ENCODE measurements around the gene KDM3B.
A peak's percentile ranks its signal among the peaks of the same experiment; 100 is the strongest.
"Not testable (repeated sequence)": the region's sequence is repeated elsewhere in the genome, so short reads cannot be mapped to it uniquely, and the experiment has no call there.

KDM3B gene

DNA sequence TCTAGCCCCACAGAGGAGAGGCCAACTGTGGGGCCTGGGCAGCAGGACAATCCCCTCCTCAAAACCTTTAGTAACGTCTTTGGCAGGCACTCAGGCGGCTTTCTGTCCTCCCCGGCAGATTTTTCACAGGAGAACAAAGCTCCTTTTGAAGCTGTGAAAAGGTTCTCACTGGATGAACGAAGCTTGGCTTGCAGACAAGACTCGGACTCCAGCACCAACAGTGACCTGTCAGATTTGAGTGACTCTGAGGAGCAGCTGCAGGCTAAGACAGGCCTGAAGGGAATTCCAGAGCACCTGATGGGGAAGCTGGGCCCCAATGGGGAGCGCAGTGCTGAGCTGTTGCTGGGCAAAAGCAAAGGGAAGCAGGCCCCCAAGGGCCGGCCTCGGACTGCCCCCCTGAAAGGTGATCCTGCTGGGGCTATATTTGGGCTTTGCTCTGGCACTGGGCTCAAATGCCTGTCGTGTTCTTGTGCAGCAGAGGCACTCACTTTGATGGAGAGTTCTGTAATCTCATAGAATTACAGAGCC, 39.4 kb downstream of the KDM3B start:
- Mint-ChIP-seq H3K4me1 (no peaks in the 10 kb centered on the region), H3K27me3 (no peaks in the 10 kb centered on the region), H3K36me3 (peaks cover 40 to 54% of the 10 kb centered on the region in 2 donors), H3K27ac (no peak overlapping the region), H3K9me3 (no peaks in the 10 kb centered on the region), H3K4me3 (no peak overlapping the region)
- no peak for ATAC-seq (replicated peaks)
- no peak for DNase-seq

DNA sequence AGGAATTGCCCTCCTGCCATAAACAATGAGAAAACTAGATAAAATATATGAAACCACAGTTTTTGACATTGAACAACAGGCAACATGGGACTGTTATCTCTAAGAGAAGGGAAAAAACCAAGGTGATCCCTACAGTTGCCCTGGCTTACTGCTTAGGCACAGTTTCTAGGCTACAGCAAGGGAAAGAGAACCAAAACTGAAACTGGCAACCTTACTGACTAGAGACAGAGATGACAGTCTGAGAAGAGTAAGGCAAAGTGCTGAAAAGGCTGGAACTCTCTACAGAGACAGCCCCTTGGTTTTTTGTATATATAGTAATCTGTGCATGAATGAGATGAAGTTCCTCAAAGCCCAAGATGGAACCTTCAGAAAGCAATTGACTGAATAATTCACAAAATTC, 50.2 kb downstream of the KDM3B start:
- peak overlapping the region; percentile 80 for H3K27ac Mint-ChIP-seq
- peaks cover 42 to 63% of the 10 kb centered on the region in 2 donors for H3K36me3 Mint-ChIP-seq
- H3K4me1 Mint-ChIP-seq, result peaks cover 8 to 22% of the 10 kb centered on the region in 2 donors
- no peaks in the 10 kb centered on the region for H3K27me3 Mint-ChIP-seq
- H3K4me3 Mint-ChIP-seq, result no peak overlapping the region
- ATAC-seq (replicated peaks) (peak; percentile 74 to 82), DNase-seq (no peak)
- H3K9me3 Mint-ChIP-seq, result peaks cover 0 to 4% of the 10 kb centered on the region in 2 donors

GRCh38 chr5:138408023-138408422, 55.5 kb downstream of the KDM3B start:
- Mint-ChIP-seq H3K27ac (peak overlapping the region; percentile 56), H3K27me3 (no peaks in the 10 kb centered on the region), H3K4me1 (peaks cover 5 to 13% of the 10 kb centered on the region in 2 donors), H3K4me3 (no peak overlapping the region), H3K36me3 (peaks cover 34 to 63% of the 10 kb centered on the region in 2 donors), H3K9me3 (peaks cover 0 to 10% of the 10 kb centered on the region in 2 donors)
- DNase-seq, result peak; percentile 29
- ATAC-seq (replicated peaks), result peak; percentile 63 to 85

DNA sequence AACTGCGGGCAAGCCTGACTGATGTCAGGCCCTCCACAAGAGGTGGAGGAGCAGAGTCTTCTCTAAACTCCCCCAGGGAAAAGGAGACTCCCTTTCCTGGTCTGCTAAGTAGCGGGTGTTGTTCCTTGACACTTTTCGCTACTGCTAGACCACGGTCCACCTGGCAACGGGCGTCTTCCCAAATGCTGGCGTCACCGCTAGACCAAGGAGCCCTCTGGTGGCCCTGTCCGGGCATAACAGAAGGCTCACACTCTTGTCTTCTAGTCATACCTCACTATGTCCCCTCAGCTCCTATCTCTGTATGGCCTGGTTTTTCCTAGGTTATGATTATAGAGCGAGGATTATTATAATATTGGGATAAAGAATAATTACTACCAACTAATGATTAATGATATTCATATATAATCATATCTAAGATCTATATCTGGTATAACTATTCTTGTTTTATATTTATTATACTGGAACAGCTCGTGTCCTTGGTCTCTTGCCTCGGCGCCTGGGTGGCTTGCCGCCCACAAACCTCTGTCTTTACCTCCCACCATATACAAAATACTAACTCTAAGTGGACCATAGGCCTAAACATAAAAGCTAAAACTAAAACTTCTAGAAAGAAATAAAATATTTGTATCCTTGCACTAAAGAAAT, 58.6 kb downstream of the KDM3B start:
- H3K27me3 Mint-ChIP-seq; H3K27ac Mint-ChIP-seq; ATAC-seq (replicated peaks); H3K4me3 Mint-ChIP-seq: not testable (repeated sequence)
- H3K9me3 Mint-ChIP-seq, result peaks cover 0 to 10% of the 10 kb centered on the region in 2 donors
- peak; percentile 8 for DNase-seq
- H3K4me1 Mint-ChIP-seq, result peaks cover 5 to 13% of the 10 kb centered on the region in 2 donors
- H3K36me3 Mint-ChIP-seq, result peaks cover 35 to 48% of the 10 kb centered on the region in 2 donors

DNA sequence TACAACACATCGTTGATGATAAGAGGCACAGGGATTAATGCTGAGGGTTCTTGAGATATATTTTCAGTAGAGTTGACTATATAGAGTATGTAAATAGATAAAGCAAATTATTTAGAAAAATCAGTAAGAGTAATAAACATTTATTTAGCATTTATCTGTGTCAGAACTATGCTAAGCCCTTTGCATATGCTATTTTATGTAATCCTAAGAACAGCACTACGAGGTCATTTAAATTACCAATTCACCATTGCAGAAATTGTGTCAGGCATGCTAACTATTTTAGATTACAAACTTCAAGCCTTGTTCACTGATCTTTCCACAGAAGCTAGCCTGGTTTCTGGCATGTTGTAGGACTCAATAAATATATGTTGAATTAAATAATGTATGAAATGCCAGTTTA, 66.0 kb downstream of the KDM3B start:
- H3K27me3 Mint-ChIP-seq, result no peaks in the 10 kb centered on the region
- peaks cover 20 to 40% of the 10 kb centered on the region in 2 donors for H3K36me3 Mint-ChIP-seq

GRCh38 chr5:138425079-138425478, 72.6 kb downstream of the KDM3B start:
- peaks cover 26 to 52% of the 10 kb centered on the region in 2 donors for H3K36me3 Mint-ChIP-seq
- ATAC-seq (replicated peaks), result no peak
- H3K4me3 Mint-ChIP-seq, result no peak overlapping the region
- H3K4me1 Mint-ChIP-seq, result no peaks in the 10 kb centered on the region
- H3K27me3 Mint-ChIP-seq, result no peaks in the 10 kb centered on the region
- no peaks in the 10 kb centered on the region for H3K9me3 Mint-ChIP-seq
- no peak for DNase-seq
- no peak overlapping the region for H3K27ac Mint-ChIP-seq

More for the DNA sequence above, 66.0 kb downstream of the KDM3B start:
- H3K27ac Mint-ChIP-seq, result no peak overlapping the region
- H3K4me1 Mint-ChIP-seq, result no peaks in the 10 kb centered on the region
- no peak overlapping the region for H3K4me3 Mint-ChIP-seq
- no peak for DNase-seq
- H3K9me3 Mint-ChIP-seq, result no peaks in the 10 kb centered on the region
- ATAC-seq (replicated peaks), result no peak

DNA sequence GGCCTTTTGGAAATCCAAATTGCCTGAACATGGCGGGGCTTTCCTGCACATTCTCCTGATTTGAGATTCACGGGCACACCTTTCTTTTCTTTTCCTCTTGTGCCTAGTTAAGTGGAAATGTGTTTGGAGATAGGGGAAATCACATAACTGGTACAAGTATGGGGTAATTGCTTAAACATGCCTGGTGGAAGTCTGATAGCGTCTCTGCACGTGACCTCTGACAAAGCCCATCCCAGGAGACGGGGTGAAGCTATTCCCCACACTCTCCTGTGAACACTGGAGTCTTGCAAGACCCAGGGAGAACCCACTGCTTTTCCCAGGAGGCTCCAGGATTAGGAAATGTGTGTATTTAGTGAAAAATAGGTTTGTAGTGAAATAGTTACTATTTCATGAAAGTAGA, 83.5 kb downstream of the KDM3B start:
- Mint-ChIP-seq H3K36me3 (peaks cover 14 to 48% of the 10 kb centered on the region in 2 donors), H3K9me3 (no peaks in the 10 kb centered on the region), H3K4me3 (no peak overlapping the region), H3K27me3 (peaks cover 0 to 5% of the 10 kb centered on the region in 2 donors), H3K27ac (no peak overlapping the region), H3K4me1 (peaks cover 11 to 32% of the 10 kb centered on the region in 2 donors)
- ATAC-seq (replicated peaks) (no peak), DNase-seq (no peak)

GRCh38 chr5:138438003-138438723, 85.7 kb downstream of the KDM3B start:
- peak overlapping the region; percentile 85 to 88 for H3K4me3 Mint-ChIP-seq
- H3K9me3 Mint-ChIP-seq, result no peaks in the 10 kb centered on the region
- DNase-seq, result no peak
- no peak for ATAC-seq (replicated peaks)
- peaks cover 11 to 32% of the 10 kb centered on the region in 2 donors for H3K4me1 Mint-ChIP-seq
- peaks cover 11 to 34% of the 10 kb centered on the region in 2 donors for H3K36me3 Mint-ChIP-seq
- peak overlapping the region; percentile 72 for H3K27ac Mint-ChIP-seq
- H3K27me3 Mint-ChIP-seq, result peaks cover 0 to 5% of the 10 kb centered on the region in 2 donors

GRCh38 chr5:138438724-138439476, 86.4 kb downstream of the KDM3B start, which contains the start of gene REEP2:
Gene REEP2 (plus strand): TSS chr5:138439057. CDS start chr5:138439209, 152 bp downstream.
- peak; percentile 87 to 91 for ATAC-seq (replicated peaks)
- H3K27me3 Mint-ChIP-seq, result peaks cover 0 to 5% of the 10 kb centered on the region in 2 donors
- peaks cover 11 to 28% of the 10 kb centered on the region in 2 donors for H3K36me3 Mint-ChIP-seq
- peak; percentile 55 for DNase-seq
- H3K9me3 Mint-ChIP-seq, result no peaks in the 10 kb centered on the region
- peak within 1 kb of the TSS; percentile 72 for H3K27ac Mint-ChIP-seq
- H3K4me3 Mint-ChIP-seq, result peak within 1 kb of the TSS; percentile 85 to 88
- H3K4me1 Mint-ChIP-seq, result peaks cover 11 to 32% of the 10 kb centered on the region in 2 donors

- H3K27me3 Mint-ChIP-seq, result peaks cover 0 to 5% of the 10 kb centered on the region in 2 donors
- peaks cover 10 to 24% of the 10 kb centered on the region in 2 donors for H3K36me3 Mint-ChIP-seq
- ATAC-seq (replicated peaks) (peak in 1 of 2 donors; percentile 3), DNase-seq (no peak)
- no peaks in the 10 kb centered on the region for H3K9me3 Mint-ChIP-seq
- H3K4me3 Mint-ChIP-seq, result peak overlapping the region; percentile 85 to 88
- H3K27ac Mint-ChIP-seq, result peak overlapping the region; percentile 7
- peaks cover 11 to 32% of the 10 kb centered on the region in 2 donors for H3K4me1 Mint-ChIP-seq
Measured at GRCh38 chr5:138439477-138440158, 87.1 kb downstream of the KDM3B start.

- peaks cover 4 to 16% of the 10 kb centered on the region in 2 donors for H3K36me3 Mint-ChIP-seq
- peaks cover 11 to 32% of the 10 kb centered on the region in 2 donors for H3K4me1 Mint-ChIP-seq
- H3K4me3 Mint-ChIP-seq, result peak overlapping the region; percentile 58 to 65
- H3K27ac Mint-ChIP-seq, result no peak overlapping the region
- no peaks in the 10 kb centered on the region for H3K9me3 Mint-ChIP-seq
- H3K27me3 Mint-ChIP-seq, result peaks cover 0 to 5% of the 10 kb centered on the region in 2 donors
- DNase-seq (no peak), ATAC-seq (replicated peaks) (no peak)
Measured at GRCh38 chr5:138440159-138441073, 87.9 kb downstream of the KDM3B start.

DNA sequence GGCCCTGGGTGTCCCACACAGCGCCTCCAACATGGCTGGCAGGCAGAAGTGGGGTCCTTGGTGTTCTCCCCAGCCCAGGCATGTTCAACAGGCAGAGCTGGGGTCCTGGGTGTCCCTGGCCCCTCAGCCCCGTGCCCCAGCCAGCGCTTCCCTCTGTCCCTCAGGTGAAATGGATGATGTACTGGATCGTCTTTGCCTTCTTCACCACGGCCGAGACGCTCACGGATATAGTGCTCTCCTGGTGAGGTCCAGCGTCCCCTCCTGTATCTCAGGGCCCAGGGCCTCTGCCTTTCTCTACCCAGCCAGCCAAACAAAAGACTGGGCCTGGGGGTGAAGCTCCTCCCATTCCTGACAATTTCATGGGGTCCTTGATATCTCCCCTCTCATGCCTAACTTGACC, 88.7 kb downstream of the KDM3B start:
- DNase-seq (no peak), ATAC-seq (replicated peaks) (no peak)
- Mint-ChIP-seq H3K9me3 (no peaks in the 10 kb centered on the region), H3K4me1 (peaks cover 11 to 32% of the 10 kb centered on the region in 2 donors), H3K4me3 (no peak overlapping the region), H3K27me3 (peaks cover 0 to 5% of the 10 kb centered on the region in 2 donors), H3K27ac (no peak overlapping the region), H3K36me3 (peaks cover 0 to 11% of the 10 kb centered on the region in 2 donors)
